Mucosa of descending colon (tissue), 3 donors: ENCODE results near the gene PEPD. TPM values are rescaled to one million over a fixed set of nuclear protein-coding genes. Genes with fewer than 3 reads are reported as not detected.

ENCODE experiments used
- ATAC-seq: fragments of 200-7000 bp; cut with Tn5 transposase; one replicate; pipeline ENCODE4 v1.9.1; 2020; ENCODE audit warnings: mild to moderate bottlenecking, moderate library complexity
- DNase-seq, 3 donors: peaks; one replicate each; pipeline ENCODE4 v3.0.0-alpha.2; 2020
- H3K36me3 ChIP-seq: fragments of 200-600 bp; one replicate; pipeline ENCODE4 v1.8.0; 2021; ENCODE audit warnings: low read depth, mild to moderate bottlenecking
- H3K4me1 ChIP-seq: fragments of 200-600 bp; one replicate; pipeline ENCODE4 v1.8.0; 2021; ENCODE audit warnings: low read depth, mild to moderate bottlenecking
- H3K4me3 ChIP-seq: fragments of 200-600 bp; one replicate; pipeline ENCODE4 v1.8.0; 2021; ENCODE audit warnings: mild to moderate bottlenecking
- H3K9me3 ChIP-seq: fragments of 200-600 bp; one replicate; pipeline ENCODE4 v1.8.0; 2021; ENCODE audit warnings: mild to moderate bottlenecking
- CTCF ChIP-seq: fragments of 200-600 bp; IDR thresholded peaks from one replicate; pipeline ENCODE4 v1.8.0; 2022; ENCODE audit warnings: antibody characterized with exemption, mild to moderate bottlenecking
- intact Hi-C, 2 donors: fragments of 100-400 bp; cut with DNase I in 1 of 2; cut with micrococcal nuclease in 1 of 2; formaldehyde crosslinking; loops; one replicate each; pipeline versions ENCODE4 v1.11.0 to v1.11.1; 2022; cut with DNase I, micrococcal nuclease
- total RNA-seq, 3 donors: library from RNA; stranded (reverse); fragmentation: NEBNext Ultra II Directional in 2 of 3; extraction: Animal tissue kit (Norgen Biotek cat#: 25700) in 2 of 3; gene quantifications; one replicate each; pipeline versions ENCODE4 v1.2.1 to v1.2.4, GENCODE V29; 2021 to 2023
- donor health status: DM: no; HTN: no; CAD: no; lungs with moderate emphysema.
- donor health status: DM: no; HTN: no; CAD: no.
- donor health status: DM: no; HTN: yes; CAD: no.

Gene PEPD
- total RNA-seq, 3 donors from 2014 or later, result 40.4 to 91.5 (median 79.1) TPM

- Histone ChIP-seq H3K4me1 (peaks cover 25% of the 10 kb centered on the region), H3K36me3 (no peaks in the 10 kb centered on the region), H3K9me3 (no peaks in the 10 kb centered on the region), H3K4me3 (no peak overlapping the region)
- ATAC-seq (no peak), DNase-seq (no peak)
- TF ChIP-seq CTCF, result no peak
- intact Hi-C loops, result no loop called here
Observed at GRCh38 chr19:33385956-33386355, 135.6 kb downstream of the PEPD start.

DNA sequence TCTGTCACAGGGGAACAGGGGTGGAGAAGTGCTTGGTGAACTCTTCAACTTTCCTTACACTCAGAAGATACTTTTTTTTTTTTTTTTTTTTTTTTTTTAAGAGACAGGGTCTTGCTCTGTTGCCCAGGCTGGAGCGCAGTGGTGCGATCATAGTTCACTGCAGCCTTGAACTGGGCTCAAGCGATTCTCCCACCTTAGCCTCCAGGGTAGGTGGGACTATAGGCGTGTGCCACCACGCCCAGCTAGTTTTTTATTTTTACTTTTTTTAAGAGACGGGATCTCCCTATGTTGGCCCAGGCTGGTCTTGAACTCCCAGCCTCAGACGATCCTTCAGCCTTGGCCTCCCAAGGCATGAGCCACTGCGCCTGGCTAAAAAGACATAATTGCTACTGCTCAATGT is 136.6 kb downstream of the PEPD start:
- ATAC-seq (no peak), DNase-seq (no peak)
- intact Hi-C loops, result no loop called here
- Histone ChIP-seq H3K36me3 (no peaks in the 10 kb centered on the region), H3K4me3 (no peak overlapping the region), H3K9me3 (no peaks in the 10 kb centered on the region), H3K4me1 (peaks cover 18% of the 10 kb centered on the region)
- TF ChIP-seq CTCF, result no peak

GRCh38 chr19:33383720-33384292 is 137.8 kb downstream of the PEPD start:
- intact Hi-C loops, result no loop called here
- Histone ChIP-seq H3K9me3 (no peaks in the 10 kb centered on the region), H3K4me1 (peaks cover 8% of the 10 kb centered on the region), H3K4me3 (no peak overlapping the region), H3K36me3 (no peaks in the 10 kb centered on the region)
- TF ChIP-seq CTCF, result no peak
- ATAC-seq (no peak), DNase-seq (no peak)

DNA sequence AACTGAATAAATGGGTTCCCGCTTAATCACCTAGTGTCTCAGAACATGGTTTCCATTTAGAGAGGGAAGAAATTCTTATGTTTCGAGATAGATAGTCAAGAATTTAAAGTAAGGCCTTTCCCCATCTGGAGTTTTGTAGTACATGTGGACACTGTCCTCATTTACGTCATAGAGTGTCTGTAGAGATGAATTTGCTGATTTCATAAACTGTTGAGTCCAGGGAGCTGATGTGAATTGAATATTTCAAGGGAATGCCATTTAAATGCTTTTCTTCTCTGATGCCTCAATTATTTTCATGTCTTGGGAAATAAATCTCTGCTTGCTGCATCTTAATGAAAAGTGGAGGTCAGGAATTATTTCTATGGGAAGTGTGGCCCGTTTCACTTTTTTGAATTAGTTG is 138.6 kb downstream of the PEPD start:
- Histone ChIP-seq H3K36me3 (no peaks in the 10 kb centered on the region), H3K4me3 (no peak overlapping the region), H3K9me3 (no peaks in the 10 kb centered on the region), H3K4me1 (peaks cover under 1% of the 10 kb centered on the region)
- no peak for DNase-seq
- no peak for ATAC-seq
- no peak for TF ChIP-seq CTCF
- intact Hi-C loops, result no loop called here

- no peak for TF ChIP-seq CTCF
- Histone ChIP-seq H3K36me3 (no peaks in the 10 kb centered on the region), H3K4me1 (peaks cover 8% of the 10 kb centered on the region), H3K9me3 (no peaks in the 10 kb centered on the region), H3K4me3 (no peak overlapping the region)
- no peak for DNase-seq
- ATAC-seq, result no peak
- intact Hi-C loops, result no loop called here
Observed at GRCh38 chr19:33382006-33382405, 139.6 kb downstream of the PEPD start.

- no peak for TF ChIP-seq CTCF
- intact Hi-C loops, result no loop called here
- Histone ChIP-seq H3K9me3 (no peaks in the 10 kb centered on the region), H3K4me1 (peaks cover 16% of the 10 kb centered on the region), H3K36me3 (no peaks in the 10 kb centered on the region), H3K4me3 (no peak overlapping the region)
- DNase-seq, result no peak
- no peak for ATAC-seq
Observed at GRCh38 chr19:33381101-33381500, 140.5 kb downstream of the PEPD start.
